VCaP (cell line): ENCODE results near the gene CDC6.
"Not testable (repeated sequence)": the region's sequence is repeated elsewhere in the genome, so short reads cannot be mapped to it uniquely, and the experiment has no call there.

ENCODE experiments used
- H3K27ac ChIP-seq: fragments of 450-650 bp; 2 replicates; pipeline ENCODE4 v1.5.1; 2017
- CTCF ChIP-seq: fragments of 450-650 bp; conservative IDR thresholded peaks from 2 replicates; pipeline ENCODE4 v1.5.1; 2017; ENCODE audit warnings: mild to moderate bottlenecking, moderate library complexity

The CDC6 gene

GRCh38 chr17:40287159-40287493, 553 bp upstream of the CDC6 start:
- H3K27ac ChIP-seq = peak overlapping the region; percentile 78

GRCh38 chr17:40290629-40291280, 3.1 kb downstream of the CDC6 start:
- peak overlapping the region; percentile 44; the same call in 1 of the 2 replicates for H3K27ac ChIP-seq
- TF ChIP-seq CTCF = peak; percentile 86

More at GRCh38 chr17:40287159-40287493, 553 bp upstream of the CDC6 start:
- TF ChIP-seq CTCF = no peak

GRCh38 chr17:40291281-40291664, 3.6 kb downstream of the CDC6 start:
- H3K27ac ChIP-seq = no peak overlapping the region
- TF ChIP-seq CTCF = no peak

- TF ChIP-seq CTCF = no peak
- H3K27ac ChIP-seq = no peak overlapping the region
These were observed 5.7 kb downstream of the CDC6 start for GRCh38 chr17:40293363-40293762.

- H3K27ac ChIP-seq = no peak overlapping the region
- TF ChIP-seq CTCF = no peak
These were observed 8.1 kb downstream of the CDC6 start for GRCh38 chr17:40295488-40296436.

- TF ChIP-seq CTCF = no peak
These were observed 9.8 kb downstream of the CDC6 start for GRCh38 chr17:40297511-40297910.

GRCh38 chr17:40298726-40299125, 11.0 kb downstream of the CDC6 start:
- no peak for TF ChIP-seq CTCF

More at GRCh38 chr17:40297511-40297910, 9.8 kb downstream of the CDC6 start:
- no peak overlapping the region for H3K27ac ChIP-seq

GRCh38 chr17:40299159-40299757, 11.6 kb downstream of the CDC6 start:
- H3K27ac ChIP-seq = not testable (repeated sequence)

More at GRCh38 chr17:40298726-40299125, 11.0 kb downstream of the CDC6 start:
- H3K27ac ChIP-seq = no peak overlapping the region; the same call in 1 of the 2 replicates
